Esophagus squamous epithelium (tissue), 5 donors: ENCODE measurements around the gene ST3GAL3. TPM values are rescaled to one million over a fixed set of nuclear protein-coding genes. Genes with fewer than 3 reads are reported as not detected.

Experiments used
- DNase-seq: peaks from one replicate; lab custom pipeline; 2025; lab: John Stamatoyannopoulos, UW
- H3K27ac ChIP-seq, 4 donors: fragments of 200-600 bp; sonication (generic); one replicate each; pipeline ENCODE4 v1.5.1; 2016 to 2019; ENCODE audit warnings: mild to moderate bottlenecking in 1 of 4
- H3K27me3 ChIP-seq, 4 donors: fragments of 200-600 bp; sonication (generic); 1 replicate in 3 of 4; 2 replicates in 1 of 4; pipeline versions ENCODE4 v1.5.1 to v1.6.0; 2017 to 2021; ENCODE audit warnings: antibody characterized with exemption in 1 of 4
- H3K36me3 ChIP-seq, 3 donors: fragments of 200-600 bp; sonication (generic); one replicate each; pipeline ENCODE4 v1.5.1; 2016 to 2019
- H3K4me1 ChIP-seq, 3 donors: fragments of 200-600 bp; sonication (generic); one replicate each; pipeline ENCODE4 v1.5.1; 2017 to 2019
- H3K4me3 ChIP-seq, 4 donors: fragments of 200-600 bp; sonication (generic); 1 replicate in 3 of 4; 2 replicates in 1 of 4; pipeline ENCODE4 v1.5.1; 2016 to 2019; ENCODE audit warnings: mild to moderate bottlenecking in 2 of 4, moderate library complexity in 1 of 4
- H3K9me3 ChIP-seq, 3 donors: fragments of 200-600 bp; sonication (generic); one replicate each; pipeline ENCODE4 v1.5.1; 2016 to 2019
- POLR2A ChIP-seq, 4 donors: fragments of 450-650 bp; IDR thresholded peaks; one replicate each; pipeline ENCODE4 v1.6.1; 2017; ENCODE audit warnings: antibody characterized with exemption in 4 of 4, mild to moderate bottlenecking in 4 of 4, moderate library complexity in 3 of 4
- WGBS, 2 donors: methylation state at CpG; one replicate each; pipeline ENCODE4 v1.1.5; 2018; 5-methylcytosine and 5-hydroxymethylcytosine counted together
- intact Hi-C: fragments of 100-400 bp; cut with DNase I; formaldehyde crosslinking; loops from one replicate; pipeline ENCODE4 v1.15.0; 2022
- total RNA-seq, 4 donors: library from RNA; depleted of rRNA; stranded (reverse); fragments of >200 nt; gene quantifications; one replicate each; pipeline ENCODE4 v1.1.0, GENCODE V29; 2016
- TF ChIP-seq, protein P1 (sequence below), 6 experiments: fragments of 450-650 bp in 4 of 6; fragments of 200-600 bp in 2 of 6; sonication (generic) in 2 of 6; IDR thresholded peaks; one replicate each; pipeline ENCODE4 v1.5.1; 2016 to 2019; ENCODE audit warnings: antibody characterized with exemption in 6 of 6, mild to moderate bottlenecking in 4 of 6, moderate library complexity in 4 of 6
- donor health status: DM: yes; HTN: yes; CAD: no.

Gene ST3GAL3
- total RNA-seq, 4 donors from 2014 or later, result 2.8 to 10.7 (median 7.1) TPM

DNA sequence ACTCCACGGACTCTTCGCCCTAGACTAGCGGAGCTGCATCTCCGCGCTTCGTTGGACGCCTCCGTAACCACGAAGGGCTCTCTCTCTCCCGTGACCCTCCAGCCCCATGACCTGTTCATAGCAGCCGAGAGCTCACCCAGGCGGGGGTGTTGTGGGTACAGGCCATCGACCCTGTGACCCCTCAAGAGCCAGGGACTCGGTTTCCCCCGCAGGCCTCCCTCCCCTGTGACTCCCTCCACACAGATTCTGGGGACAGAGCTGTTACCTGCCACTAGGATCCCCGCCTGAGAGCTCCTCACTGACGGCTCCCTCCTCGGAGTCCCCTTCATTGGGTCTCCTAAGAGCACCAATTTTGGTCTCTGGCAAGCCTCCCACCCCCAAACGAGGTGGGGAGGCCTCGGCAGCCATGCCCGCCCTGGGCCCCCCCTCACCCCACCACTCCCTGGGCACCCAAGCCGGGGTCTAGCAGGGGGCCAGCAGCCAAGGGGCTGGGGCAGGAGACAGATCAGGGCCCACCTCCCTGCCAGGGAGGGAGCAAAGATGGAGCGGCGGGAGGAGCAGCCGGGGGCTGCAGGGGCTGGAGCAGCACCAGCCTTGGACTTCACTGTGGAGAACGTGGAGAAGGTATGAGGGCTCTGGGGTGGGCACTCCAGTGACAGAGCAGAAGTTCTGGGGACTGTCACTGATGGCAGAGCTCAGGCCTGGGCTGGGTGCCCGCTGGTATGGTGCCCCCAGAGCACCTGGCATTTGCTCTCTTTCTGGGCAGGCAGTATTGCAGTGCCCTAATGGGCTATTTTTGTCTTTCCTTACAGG, 239.9 kb downstream of the ST3GAL3 start:
- 7% methylated on average over 5 of the region's 27 CpGs; no CpG with 5 or more reads in 1 of the 2 donors for WGBS, 2 donors
- no peaks in the 10 kb centered on the region for H3K9me3 ChIP-seq
- no peak for TF ChIP-seq POLR2A (IDR thresholded peaks at IDR 0.05)
- TF ChIP-seq, protein P1, sequence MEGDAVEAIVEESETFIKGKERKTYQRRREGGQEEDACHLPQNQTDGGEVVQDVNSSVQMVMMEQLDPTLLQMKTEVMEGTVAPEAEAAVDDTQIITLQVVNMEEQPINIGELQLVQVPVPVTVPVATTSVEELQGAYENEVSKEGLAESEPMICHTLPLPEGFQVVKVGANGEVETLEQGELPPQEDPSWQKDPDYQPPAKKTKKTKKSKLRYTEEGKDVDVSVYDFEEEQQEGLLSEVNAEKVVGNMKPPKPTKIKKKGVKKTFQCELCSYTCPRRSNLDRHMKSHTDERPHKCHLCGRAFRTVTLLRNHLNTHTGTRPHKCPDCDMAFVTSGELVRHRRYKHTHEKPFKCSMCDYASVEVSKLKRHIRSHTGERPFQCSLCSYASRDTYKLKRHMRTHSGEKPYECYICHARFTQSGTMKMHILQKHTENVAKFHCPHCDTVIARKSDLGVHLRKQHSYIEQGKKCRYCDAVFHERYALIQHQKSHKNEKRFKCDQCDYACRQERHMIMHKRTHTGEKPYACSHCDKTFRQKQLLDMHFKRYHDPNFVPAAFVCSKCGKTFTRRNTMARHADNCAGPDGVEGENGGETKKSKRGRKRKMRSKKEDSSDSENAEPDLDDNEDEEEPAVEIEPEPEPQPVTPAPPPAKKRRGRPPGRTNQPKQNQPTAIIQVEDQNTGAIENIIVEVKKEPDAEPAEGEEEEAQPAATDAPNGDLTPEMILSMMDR (IDR thresholded peaks at IDR 0.05), result no peak
- H3K27me3 ChIP-seq, result no peaks in the 10 kb centered on the region
- peak overlapping the region; percentile 95 to 98 (median 98) for H3K27ac ChIP-seq
- intact Hi-C loops, result loop anchor here (10.0 kb wide), 1 partner anchor 88 kb away; the partner anchor contains the start of gene SLC6A9
- H3K36me3 ChIP-seq, result peaks cover 0 to 19% (median 6%) of the 10 kb centered on the region in 3 donors
- H3K4me3 ChIP-seq, result peak overlapping the region; percentile 69 to 89 (median 79)
- peaks cover 27 to 54% (median 30%) of the 10 kb centered on the region in 3 donors for H3K4me1 ChIP-seq
- DNase-seq, result peak; percentile 67

- no peak for DNase-seq
- Histone ChIP-seq H3K36me3 (peaks cover 0 to 19% (median 6%) of the 10 kb centered on the region in 3 donors), H3K9me3 (no peaks in the 10 kb centered on the region), H3K27me3 (no peaks in the 10 kb centered on the region), H3K4me1 (peaks cover 27 to 61% (median 30%) of the 10 kb centered on the region in 3 donors), H3K4me3 (peak overlapping the region; percentile 69 to 89 (median 79)), H3K27ac (no peak overlapping the region)
- intact Hi-C loops, result loop anchor here (10.0 kb wide), 1 partner anchor 87 kb away; the partner anchor contains the start of gene SLC6A9
- WGBS, 2 donors, result 23 to 30% methylated on average over 2 of the region's 3 CpGs
- TF ChIP-seq, protein P1 (IDR thresholded peaks at IDR 0.05), result no peak
- TF ChIP-seq POLR2A (IDR thresholded peaks at IDR 0.05), result no peak
Measured at GRCh38 chr1:43947874-43948437, 240.6 kb downstream of the ST3GAL3 start.

DNA sequence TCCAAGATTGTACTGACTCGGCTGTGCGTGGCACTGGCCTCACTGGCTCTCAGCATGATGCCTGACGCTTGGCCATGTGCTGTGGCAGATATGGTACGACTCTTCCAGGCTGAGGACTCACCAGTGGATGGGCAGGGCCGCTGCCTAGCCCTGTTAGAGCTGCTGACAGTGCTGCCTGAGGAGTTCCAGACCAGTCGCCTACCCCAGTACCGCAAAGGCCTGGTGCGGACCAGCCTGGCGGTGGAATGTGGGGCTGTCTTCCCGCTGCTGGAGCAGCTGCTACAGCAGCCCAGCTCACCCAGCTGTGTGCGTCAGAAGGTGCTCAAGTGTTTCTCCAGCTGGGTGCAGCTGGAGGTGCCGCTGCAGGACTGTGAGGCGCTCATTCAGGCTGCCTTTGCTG, 242.3 kb downstream of the ST3GAL3 start:
- Histone ChIP-seq H3K9me3 (no peaks in the 10 kb centered on the region), H3K4me3 (no peak overlapping the region), H3K27ac (no peak overlapping the region), H3K4me1 (peaks cover 27 to 62% (median 33%) of the 10 kb centered on the region in 3 donors), H3K36me3 (peaks cover 0 to 22% (median 6%) of the 10 kb centered on the region in 3 donors), H3K27me3 (no peaks in the 10 kb centered on the region)
- no peak for DNase-seq
- intact Hi-C loops, result loop anchor here (10.0 kb wide), 1 partner anchor 85 kb away; the partner anchor contains the start of gene SLC6A9
- TF ChIP-seq, protein P1 (IDR thresholded peaks at IDR 0.05), result no peak
- no peak for TF ChIP-seq POLR2A (IDR thresholded peaks at IDR 0.05)
- WGBS, 2 donors, result 89 to 94% methylated on average over 7 to 12 of the region's 13 CpGs

DNA sequence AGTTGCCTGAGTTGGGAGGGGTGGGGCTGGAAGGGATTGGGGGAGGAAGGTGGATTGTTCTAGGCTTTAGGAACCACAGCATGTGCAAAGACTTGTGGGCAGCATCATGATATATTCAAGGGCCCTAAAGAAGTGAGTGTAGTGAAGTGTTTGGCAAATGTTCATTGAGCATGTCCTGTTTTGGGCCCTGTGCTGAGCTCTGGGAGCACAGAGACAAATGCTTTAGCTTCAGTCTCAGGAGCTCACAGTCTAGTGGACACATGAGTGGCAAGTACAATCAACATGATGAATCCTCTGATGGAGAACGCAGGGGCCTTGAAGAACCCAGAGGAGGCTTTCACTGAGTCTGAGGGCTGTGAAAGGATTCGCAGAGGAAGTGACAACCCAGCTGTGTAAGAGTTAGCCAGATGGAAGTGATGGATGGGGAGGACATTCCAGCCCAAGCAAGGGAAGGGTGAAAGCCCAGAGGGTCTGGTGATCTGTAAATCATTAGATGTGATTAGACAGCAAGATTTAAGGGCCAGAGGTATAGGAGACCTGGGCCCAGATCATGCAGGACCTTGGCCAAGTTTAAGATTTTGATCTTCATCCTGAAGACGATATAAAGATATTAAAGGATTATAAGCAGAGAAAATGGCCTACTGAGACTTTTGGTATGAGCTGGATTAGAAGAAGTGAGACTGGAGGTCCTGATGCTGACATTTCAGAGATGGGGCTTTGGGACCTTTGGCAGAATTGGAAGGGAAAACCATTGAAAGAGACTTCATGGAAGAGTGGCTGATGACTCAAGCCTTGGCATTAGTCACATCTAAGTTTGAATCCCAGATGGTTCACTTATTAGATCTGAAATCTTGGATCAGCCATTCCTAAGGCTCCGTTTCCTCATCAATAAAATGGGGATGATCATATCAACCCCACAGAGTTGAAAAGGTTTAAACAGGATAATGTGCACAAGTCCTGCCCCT, 244.0 kb downstream of the ST3GAL3 start:
- H3K36me3 ChIP-seq, result peaks cover 0 to 35% (median 6%) of the 10 kb centered on the region in 3 donors
- H3K27me3 ChIP-seq, result no peaks in the 10 kb centered on the region
- no peak overlapping the region for H3K4me3 ChIP-seq
- TF ChIP-seq POLR2A (IDR thresholded peaks at IDR 0.05), result no peak
- TF ChIP-seq, protein P1 (IDR thresholded peaks at IDR 0.05), result no peak
- H3K27ac ChIP-seq, result no peak overlapping the region
- intact Hi-C loops, result no loop called here
- peaks cover 19 to 46% (median 20%) of the 10 kb centered on the region in 3 donors for H3K4me1 ChIP-seq
- 81 to 87% methylated on average over 4 of the region's 4 CpGs for WGBS, 2 donors
- H3K9me3 ChIP-seq, result no peaks in the 10 kb centered on the region
- DNase-seq, result no peak
